Activated gamma-delta T cell treated with anti-CD3 and anti-CD28 coated beads, Interleukin-2, amount 50 U/mL, for 16 hours (primary cell): ENCODE results near the gene TCF7L2.
"Not testable (repeated sequence)": the region's sequence is repeated elsewhere in the genome, so short reads cannot be mapped to it uniquely, and the experiment has no call there.

Source experiments
- DNase-seq: peaks from one replicate; pipeline ENCODE4 v3.0.0-alpha.2; 2020; ENCODE audit warnings: low read depth

The TCF7L2 gene

GRCh38 chr10:113047605-113047962 is 97.5 kb downstream of the TCF7L2 start:
- no peak for DNase-seq

GRCh38 chr10:113047963-113048781 is 98.1 kb downstream of the TCF7L2 start:
- no peak for DNase-seq

GRCh38 chr10:113049881-113050280 is 99.8 kb downstream of the TCF7L2 start:
- no peak for DNase-seq

DNA sequence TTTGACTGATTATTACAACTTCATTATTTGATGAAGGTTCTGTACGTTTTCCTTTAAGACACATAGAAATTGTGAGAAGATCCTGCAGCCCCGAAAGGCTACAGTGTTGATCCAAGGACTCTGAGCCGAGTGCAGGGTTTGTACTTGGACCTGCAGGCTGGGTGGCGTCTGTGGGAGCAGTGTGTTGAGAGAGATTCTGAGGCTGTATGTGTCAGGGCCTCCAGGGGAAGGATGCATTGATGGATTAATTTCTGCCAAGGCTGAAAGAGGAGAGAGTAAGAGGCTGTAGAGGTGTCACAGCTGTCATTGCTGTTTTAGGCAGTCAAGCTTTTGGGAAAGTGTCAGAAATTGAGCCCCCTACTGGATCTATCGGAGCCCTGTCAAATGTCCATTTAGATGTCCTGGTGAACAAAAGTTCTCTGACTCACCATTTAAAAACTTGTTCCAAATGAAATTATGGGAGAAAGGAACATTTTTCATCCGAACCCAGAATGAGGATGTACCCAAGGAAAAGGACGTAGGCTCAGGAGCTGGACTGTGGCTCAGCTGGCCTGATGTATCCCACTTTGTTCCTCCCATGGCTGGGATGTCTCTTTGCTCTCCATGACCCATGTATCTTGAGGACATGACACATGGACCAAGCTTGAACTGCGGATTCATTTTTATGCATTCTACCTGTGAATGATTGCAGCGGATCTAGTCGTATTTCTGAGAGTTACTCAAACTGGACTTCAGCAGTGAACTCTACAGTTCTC is 102.2 kb downstream of the TCF7L2 start:
- DNase-seq, result no peak

GRCh38 chr10:113053091-113053490 is 103.0 kb downstream of the TCF7L2 start:
- DNase-seq, result no peak

DNA sequence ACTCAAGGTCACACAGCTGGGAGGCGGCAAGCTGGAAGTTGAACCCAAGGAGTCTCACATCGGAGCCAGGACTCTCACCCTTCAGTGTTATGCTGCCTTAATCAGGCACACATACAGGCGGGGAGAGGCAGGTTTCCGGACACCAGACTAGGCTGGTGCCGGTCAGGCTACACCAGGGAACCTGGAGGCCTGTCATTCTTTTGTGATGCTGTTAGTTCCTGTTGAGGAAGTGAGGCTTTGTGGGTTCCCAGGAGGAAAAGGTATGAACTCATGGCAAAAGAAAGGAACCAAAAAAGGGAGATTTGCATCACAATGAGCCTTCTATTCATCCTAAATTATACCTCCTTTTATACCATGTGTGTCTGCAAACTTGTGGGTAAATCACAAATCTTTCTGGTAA is 103.8 kb downstream of the TCF7L2 start:
- DNase-seq, result no peak

DNA sequence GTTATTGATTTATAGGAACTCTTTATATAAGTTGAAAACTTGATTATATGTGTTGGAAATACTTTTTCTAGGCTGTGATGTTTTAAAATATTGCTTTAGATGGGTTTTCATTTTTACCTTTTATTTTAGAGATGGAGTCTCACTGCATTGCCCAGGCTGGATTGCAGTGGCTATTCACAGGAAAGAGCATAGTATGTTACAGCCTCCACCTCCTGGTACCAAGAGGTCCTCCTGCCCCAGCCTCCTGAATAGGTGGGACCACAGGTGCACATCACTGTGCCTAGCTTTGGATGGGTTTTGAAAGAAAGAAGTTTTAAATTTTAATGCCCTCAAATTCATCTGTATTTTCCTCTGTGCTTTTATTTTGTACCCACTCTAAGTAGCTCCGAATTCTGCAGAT is 105.4 kb downstream of the TCF7L2 start:
- DNase-seq, result no peak

DNA sequence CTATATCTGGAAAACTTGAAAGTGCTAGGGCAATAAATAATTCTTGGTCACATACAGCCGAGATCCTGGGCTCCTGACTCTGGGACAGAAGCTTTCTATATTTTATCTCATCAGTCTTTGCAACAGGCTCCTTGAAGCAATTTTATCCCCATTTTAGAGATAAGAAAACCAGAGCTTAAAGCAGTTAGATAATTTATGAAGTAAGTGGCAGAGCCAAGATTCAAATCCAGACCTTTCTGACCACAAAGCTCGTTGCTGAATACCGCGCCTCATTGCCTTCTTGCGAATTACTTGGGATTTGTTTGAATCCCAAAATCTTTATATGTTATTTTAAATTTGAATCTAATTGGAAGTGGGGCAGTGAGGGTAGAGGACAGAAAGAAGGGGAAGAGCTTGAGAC is 106.0 kb downstream of the TCF7L2 start:
- no peak for DNase-seq

DNA sequence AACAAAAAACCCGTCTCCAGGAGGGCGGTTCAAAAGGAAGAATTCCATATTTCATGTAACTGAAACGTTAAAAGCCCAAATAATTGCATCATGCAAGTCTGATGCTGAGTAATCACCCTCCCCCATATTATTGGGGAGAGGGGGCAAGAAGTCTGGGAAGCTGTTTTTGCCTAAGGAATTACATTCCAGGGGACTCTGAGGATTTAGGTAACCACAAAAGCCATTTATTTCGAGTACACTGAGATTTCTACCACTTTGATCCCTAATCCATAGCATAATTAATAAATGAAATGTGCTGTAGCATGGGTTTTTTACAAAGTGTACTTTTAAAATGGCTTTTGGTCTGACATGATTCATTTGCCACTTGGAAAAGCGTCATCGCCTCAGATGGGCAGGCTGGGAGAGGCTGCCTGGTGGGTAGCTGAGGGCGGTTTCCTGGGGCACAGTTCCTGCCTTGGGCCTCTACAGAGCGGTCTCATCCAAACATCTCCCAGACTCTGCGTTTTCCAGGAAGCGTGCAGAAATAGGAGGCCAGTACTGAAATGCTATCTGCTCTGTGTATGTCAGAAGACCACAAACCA is 106.5 kb downstream of the TCF7L2 start:
- DNase-seq, result no peak

GRCh38 chr10:113057948-113058522 is 108.0 kb downstream of the TCF7L2 start:
- DNase-seq, result no peak

DNA sequence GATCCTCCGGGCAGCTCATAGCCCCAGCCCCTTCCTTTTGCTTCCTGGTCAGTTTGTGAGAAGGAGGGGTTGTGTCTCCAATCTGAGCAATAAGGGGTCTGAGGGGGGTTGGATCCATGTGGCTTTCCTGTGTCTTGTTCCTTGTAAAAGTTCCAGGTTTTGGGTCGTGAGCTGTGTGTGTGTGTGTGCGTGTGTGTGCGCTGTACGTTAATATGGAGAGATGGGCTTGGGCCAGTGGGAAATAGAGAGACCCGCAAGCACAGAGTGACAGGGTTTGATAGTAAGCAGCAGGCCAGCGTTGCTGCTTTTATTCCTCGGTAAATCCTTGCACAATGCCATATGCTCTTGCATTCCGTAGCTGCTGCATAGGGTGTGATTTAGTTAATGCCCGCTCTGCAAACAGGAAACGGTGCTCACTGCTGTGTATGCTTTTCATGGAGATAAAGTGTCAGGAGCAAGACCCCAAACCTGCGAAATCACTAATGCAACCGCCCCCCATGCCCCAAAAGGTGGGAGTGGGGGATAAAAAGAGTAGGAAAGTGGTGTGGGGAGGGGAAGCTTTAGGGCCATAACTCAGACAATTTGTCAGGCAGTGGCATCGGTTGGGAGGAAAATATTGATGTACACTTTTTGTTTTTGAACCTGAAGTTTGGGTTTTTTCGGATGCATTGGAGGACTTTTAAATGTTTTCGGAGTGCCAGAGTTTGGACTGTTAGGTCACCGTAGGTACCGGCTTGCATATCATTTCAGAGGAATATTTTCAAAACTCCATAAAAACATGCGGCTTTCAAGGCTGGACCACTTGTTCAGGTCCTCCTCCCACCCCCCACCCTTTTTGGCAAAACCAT is 108.7 kb downstream of the TCF7L2 start:
- no peak for DNase-seq

DNA sequence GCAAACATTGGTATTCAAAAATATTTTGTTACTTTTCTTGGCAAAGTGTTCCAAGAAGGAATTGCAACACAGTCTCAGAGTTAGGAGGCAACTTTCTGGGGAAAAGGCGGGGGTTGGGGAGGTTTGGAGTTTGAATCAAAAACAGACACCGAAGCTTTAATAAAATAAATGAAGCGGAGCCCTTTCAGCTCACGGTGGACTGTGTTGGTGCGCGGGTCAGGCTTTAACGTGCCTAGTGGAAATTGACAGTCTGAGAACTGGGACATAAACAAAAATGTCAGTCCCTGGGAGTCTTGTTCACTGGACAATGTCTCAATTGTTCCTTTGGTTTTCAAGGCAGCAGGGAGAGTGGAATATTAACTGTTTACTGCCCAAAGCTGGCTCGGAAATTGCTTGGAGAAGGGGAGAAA is 109.3 kb downstream of the TCF7L2 start:
- DNase-seq, result no peak

DNA sequence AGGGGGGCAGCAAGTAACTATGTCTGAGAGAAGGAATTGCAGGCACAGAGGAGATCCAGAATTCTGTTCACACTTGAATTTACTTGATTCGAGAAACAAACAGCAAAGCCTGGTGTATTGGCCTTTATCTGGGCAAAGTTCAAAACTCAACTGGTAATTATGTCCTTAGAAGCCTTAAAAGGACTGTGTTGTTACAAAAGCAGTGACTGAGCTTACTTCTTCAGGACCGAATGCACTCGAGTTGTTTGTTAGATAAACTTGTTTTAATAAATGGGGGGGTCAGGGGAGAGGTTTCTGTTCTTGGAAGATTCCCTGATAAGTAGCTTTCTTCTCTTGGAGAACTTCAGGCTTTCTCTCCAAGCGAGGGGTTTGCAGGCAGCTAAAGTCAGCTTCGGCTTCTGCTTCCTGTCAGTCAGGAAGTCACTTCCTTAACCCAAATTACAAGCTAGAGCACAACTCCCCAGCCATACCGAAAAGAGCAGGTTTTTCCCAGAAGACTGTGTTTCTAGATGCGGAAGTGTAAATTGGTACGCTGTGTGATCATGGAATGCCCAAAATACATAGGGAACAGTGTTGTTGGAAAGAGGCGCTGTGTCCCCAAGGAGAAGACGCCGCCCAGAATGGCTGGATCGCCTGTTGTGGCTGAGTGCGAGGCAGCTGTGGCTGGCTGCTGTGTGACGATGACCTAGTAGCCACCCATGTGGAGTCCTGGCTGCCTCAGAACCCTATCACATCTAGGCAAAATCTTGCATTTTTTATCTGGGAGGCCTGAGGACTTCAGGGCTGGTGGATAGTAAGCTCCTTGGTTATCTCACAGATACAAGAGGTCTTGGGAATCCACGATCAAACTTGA is 110.4 kb downstream of the TCF7L2 start:
- DNase-seq, result no peak

DNA sequence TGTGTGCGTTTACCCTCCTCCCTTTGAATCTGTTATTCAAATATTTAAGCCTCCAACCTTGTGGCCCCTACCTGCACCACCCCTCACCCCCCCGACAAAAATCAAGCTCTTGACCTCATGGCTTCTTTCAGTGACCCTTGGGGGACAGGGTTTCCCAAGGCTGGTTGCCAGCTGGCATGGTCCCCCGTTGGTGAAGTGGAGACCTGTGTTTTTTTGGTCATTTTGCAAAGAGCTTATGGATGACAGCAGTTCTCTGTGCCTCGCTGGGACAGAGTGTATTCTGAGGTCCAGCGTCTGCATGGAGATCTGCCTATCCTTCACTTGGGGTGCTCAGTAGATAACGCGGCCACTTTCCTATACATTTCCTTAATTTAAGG is 111.0 kb downstream of the TCF7L2 start:
- DNase-seq, result no peak

DNA sequence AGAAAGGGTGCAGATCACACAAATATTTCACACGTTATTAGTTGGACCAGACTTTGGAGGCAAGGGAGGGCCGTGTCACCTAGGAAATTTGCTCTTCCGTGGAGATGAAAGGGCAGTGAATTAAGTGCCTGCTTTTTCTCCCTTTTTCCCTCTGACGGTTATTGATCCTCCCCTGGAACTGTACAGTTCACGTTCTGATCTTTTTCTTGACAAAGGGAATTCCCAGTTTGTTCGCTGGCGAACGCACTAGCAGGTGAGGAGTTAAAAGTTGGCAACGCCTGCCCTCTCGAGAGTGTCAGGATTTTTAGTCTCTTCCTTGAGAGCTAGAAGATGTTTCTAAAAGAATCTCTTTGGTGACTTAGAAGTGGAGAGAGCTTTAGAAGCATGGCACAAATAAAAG is 111.5 kb downstream of the TCF7L2 start:
- DNase-seq, result no peak

DNA sequence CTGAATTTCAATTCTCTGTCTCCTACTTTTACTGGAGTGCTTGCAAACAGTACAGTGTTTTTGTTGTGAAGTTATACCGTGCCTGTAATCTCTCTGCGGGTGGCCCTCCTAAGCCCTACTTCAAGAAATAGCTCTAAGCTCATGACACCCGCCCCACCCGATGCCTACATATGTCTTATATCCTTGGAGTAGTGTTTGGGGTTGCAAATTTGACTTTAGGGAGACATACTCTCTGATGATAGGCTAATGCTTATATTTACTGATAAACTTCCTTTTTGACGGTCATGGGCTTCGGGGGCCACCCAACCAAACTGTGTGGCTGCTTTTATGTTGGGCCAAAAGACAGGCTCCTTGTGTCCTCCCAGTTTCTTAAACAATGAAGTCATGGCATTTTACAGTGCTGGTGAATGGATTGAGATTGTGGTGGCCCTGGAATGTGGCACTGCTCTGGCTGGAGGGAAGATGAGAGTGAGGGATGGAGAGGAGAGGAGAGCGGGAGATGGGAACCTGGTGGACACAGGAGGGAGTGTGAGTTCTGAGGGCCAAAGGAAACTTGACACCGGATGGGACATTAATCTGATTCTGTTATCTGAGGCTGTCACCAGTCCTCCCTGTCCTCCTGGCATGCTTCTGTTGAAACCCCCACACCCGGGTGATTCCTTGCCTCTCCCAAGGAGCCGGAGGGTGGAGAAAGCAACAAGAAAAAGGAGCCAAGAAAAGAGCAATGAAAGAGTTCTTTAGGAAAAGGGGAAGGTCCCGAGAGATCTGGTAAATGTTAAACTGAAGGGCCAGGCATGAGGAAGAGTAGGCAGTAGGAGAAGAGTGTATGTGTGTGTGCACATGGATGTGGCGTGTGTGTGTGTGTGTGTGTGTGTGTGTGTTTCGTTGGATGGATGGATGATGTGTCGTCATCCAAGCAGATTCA is 113.3 kb downstream of the TCF7L2 start:
- no peak for DNase-seq

- DNase-seq, result no peak
Observed at GRCh38 chr10:113064039-113064438, 114.0 kb downstream of the TCF7L2 start.

DNA sequence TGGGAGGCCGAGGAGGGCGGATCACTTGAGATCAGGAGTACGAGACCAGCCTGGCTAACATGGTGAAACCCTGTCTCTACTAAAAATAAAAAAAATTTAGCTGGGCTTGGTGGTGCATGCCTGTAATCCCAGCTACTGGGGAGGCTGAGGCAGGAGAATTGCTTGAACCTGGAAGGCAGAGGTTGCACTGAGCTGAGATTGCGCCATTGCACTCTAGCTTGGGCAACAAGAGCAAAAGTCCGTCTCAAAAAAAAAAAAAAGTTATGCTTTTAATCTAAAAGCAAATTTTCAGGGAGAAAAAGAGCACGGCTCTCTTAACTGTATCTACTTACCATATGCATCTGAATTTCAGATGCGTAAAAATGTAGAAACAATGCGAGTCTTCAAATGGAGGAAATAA is 116.1 kb downstream of the TCF7L2 start:
- not testable (repeated sequence) for DNase-seq

DNA sequence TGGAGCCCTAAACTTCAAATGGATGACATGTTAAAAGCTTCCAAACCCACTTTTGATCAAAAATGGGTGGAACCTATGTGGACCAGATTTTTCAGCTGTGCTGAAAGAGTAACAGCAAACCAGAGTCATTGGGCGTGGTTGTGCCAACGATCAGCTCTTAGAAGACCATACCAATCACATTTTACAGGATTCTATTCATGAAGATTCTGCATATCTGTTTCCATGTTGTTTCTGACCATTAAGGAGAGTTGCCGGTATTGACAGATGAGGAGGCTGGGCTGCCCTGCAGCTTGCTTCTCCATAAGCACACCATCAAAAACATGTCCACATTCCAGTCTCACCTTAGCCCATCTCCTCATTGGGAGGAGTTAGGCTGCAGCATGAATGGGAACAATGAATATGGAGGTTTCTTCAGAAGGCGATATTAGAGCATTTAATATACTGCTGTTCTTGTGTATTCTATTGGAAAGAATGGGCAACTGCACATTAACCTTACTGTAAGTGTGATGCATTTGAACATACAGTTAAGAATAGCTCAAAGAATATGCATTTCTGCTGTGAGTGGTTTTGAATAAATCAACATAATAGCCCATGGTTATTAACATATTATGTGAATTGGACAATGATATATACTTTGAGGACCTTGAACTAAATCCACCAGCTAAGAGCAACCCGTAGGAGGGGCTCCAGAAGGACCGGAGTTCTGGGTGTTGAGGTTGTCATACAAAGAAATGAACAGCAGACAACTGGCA is 116.7 kb downstream of the TCF7L2 start:
- no peak for DNase-seq
